CD4-positive, alpha-beta T cell treated with Interleukin-15 for 1 hour (primary cell): ENCODE measurements around the gene SENP2.
"Not testable (repeated sequence)": the region's sequence is repeated elsewhere in the genome, so short reads cannot be mapped to it uniquely, and the experiment has no call there.

Experiments
- DNase-seq: peaks from one replicate; pipeline ENCODE4 v3.0.0-alpha.2; 2020

SENP2 gene

GRCh38 chr3:185585859-185586685 lies at the start of gene SENP2:
SENP2 (plus strand) TSS chr3:185586295; CDS start chr3:185586414, 119 bp downstream.
- peak; percentile 100 for DNase-seq

GRCh38 chr3:185537369-185537970 lies 48.6 kb upstream of the SENP2 start:
- DNase-seq: peak; percentile 49

GRCh38 chr3:185539934-185540333 lies 46.2 kb upstream of the SENP2 start:
- no peak for DNase-seq

- no peak for DNase-seq
These were observed 45.4 kb upstream of the SENP2 start for GRCh38 chr3:185540695-185541094.

- no peak for DNase-seq
These were observed 37.0 kb upstream of the SENP2 start for GRCh38 chr3:185549122-185549521.

- DNase-seq: no peak
These were observed 36.4 kb upstream of the SENP2 start for GRCh38 chr3:185549651-185550111.

- no peak for DNase-seq
These were observed 33.7 kb upstream of the SENP2 start, which contains the start of gene LIPH for GRCh38 chr3:185552358-185552877. LIPH (minus strand) TSS chr3:185552588; CDS start chr3:185552471, 117 bp downstream.

GRCh38 chr3:185555101-185555501 lies 31.0 kb upstream of the SENP2 start:
- DNase-seq: no peak

GRCh38 chr3:185555860-185556347 lies 30.2 kb upstream of the SENP2 start:
- no peak for DNase-seq

GRCh38 chr3:185556640-185557039 lies 29.5 kb upstream of the SENP2 start:
- DNase-seq: not testable (repeated sequence)

- DNase-seq: no peak
These were observed 27.7 kb upstream of the SENP2 start for GRCh38 chr3:185558395-185558794.

- DNase-seq: no peak
These were observed 26.4 kb upstream of the SENP2 start for GRCh38 chr3:185559706-185560090.

- DNase-seq: no peak
These were observed 25.4 kb upstream of the SENP2 start for GRCh38 chr3:185560676-185561075.

GRCh38 chr3:185561374-185561943 lies 24.6 kb upstream of the SENP2 start:
- peak; percentile 25 for DNase-seq

- no peak for DNase-seq
These were observed 24.1 kb upstream of the SENP2 start for GRCh38 chr3:185561958-185562357.

- no peak for DNase-seq
These were observed 13.9 kb upstream of the SENP2 start for GRCh38 chr3:185572183-185572582.

GRCh38 chr3:185575108-185575869 lies 10.8 kb upstream of the SENP2 start:
- peak; percentile 45 for DNase-seq

GRCh38 chr3:185582236-185582635 lies 3.9 kb upstream of the SENP2 start:
- no peak for DNase-seq

- no peak for DNase-seq
These were observed 3.2 kb upstream of the SENP2 start for GRCh38 chr3:185582871-185583270.

GRCh38 chr3:185583925-185584324 lies 2.2 kb upstream of the SENP2 start:
- no peak for DNase-seq

- no peak for DNase-seq
These were observed 1.4 kb upstream of the SENP2 start for GRCh38 chr3:185584686-185585085.

- DNase-seq: no peak
These were observed 607 bp upstream of the SENP2 start for GRCh38 chr3:185585518-185585858.

GRCh38 chr3:185586686-185587039 lies 568 bp downstream of the SENP2 start:
- DNase-seq: no peak
